Esophagus muscularis mucosa (tissue), 4 donors: ENCODE measurements around the gene EZR.

Experiments
- EP300 ChIP-seq: sonication (generic); formaldehyde crosslinking; IDR thresholded peaks from one replicate; pipeline ENCODE4 v1.6.1; 2017; ENCODE audit warnings: antibody characterized with exemption
- POLR2AphosphoS5 ChIP-seq, 2 donors: sonication (generic); formaldehyde crosslinking; IDR thresholded peaks; one replicate each; pipeline ENCODE4 v1.6.1; 2017; ENCODE audit warnings: antibody characterized with exemption in 2 of 2
- TF ChIP-seq, protein P1 (sequence below), 3 experiments: fragments of 200-600 bp in 2 of 3; fragments of 450-650 bp in 1 of 3; sonication (generic) in 2 of 3; IDR thresholded peaks; one replicate each; pipeline ENCODE4 v1.5.1; 2017 to 2019; ENCODE audit warnings: antibody characterized with exemption in 3 of 3, mild to moderate bottlenecking in 2 of 3, moderate library complexity in 1 of 3

GRCh38 chr6:158828807-158829206 is 9.6 kb upstream of the EZR start:
- TF ChIP-seq, protein P1, sequence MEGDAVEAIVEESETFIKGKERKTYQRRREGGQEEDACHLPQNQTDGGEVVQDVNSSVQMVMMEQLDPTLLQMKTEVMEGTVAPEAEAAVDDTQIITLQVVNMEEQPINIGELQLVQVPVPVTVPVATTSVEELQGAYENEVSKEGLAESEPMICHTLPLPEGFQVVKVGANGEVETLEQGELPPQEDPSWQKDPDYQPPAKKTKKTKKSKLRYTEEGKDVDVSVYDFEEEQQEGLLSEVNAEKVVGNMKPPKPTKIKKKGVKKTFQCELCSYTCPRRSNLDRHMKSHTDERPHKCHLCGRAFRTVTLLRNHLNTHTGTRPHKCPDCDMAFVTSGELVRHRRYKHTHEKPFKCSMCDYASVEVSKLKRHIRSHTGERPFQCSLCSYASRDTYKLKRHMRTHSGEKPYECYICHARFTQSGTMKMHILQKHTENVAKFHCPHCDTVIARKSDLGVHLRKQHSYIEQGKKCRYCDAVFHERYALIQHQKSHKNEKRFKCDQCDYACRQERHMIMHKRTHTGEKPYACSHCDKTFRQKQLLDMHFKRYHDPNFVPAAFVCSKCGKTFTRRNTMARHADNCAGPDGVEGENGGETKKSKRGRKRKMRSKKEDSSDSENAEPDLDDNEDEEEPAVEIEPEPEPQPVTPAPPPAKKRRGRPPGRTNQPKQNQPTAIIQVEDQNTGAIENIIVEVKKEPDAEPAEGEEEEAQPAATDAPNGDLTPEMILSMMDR (IDR thresholded peaks at IDR 0.05) = no peak
- TF ChIP-seq POLR2AphosphoS5 (IDR thresholded peaks at IDR 0.05) (no peak), EP300 (no peak)
